Endothelial cell (in vitro differentiated cells): Measurements from ENCODE around the gene MID1. TPM values are rescaled to one million over a fixed set of nuclear protein-coding genes. Genes with fewer than 3 reads are reported as not detected.
A peak's percentile ranks its signal among the peaks of the same experiment; 100 is the strongest.

Experiments
- DNase-seq: peaks from one replicate; pipeline ENCODE4 v3.0.0; 2021; ENCODE audit warnings: low spot score
- H3K27ac Mint-ChIP-seq: one replicate; pipeline ENCODE4 v1.8.0; 2021; ENCODE audit warnings: mixed read lengths, inconsistent platforms; ENCODE audit not compliant: unreplicated experiment
- H3K27me3 Mint-ChIP-seq: one replicate; pipeline ENCODE4 v1.8.0; 2021; ENCODE audit warnings: mild to moderate bottlenecking, moderate library complexity, mixed read lengths, inconsistent platforms; ENCODE audit not compliant: unreplicated experiment
- H3K36me3 Mint-ChIP-seq: one replicate; pipeline ENCODE4 v1.8.0; 2021; ENCODE audit warnings: mild to moderate bottlenecking, low read depth, mixed read lengths, inconsistent platforms; ENCODE audit not compliant: unreplicated experiment
- H3K4me1 Mint-ChIP-seq: one replicate; pipeline ENCODE4 v1.8.0; 2021; ENCODE audit warnings: mild to moderate bottlenecking, mixed read lengths, inconsistent platforms; ENCODE audit not compliant: unreplicated experiment
- H3K4me3 Mint-ChIP-seq: one replicate; pipeline ENCODE4 v1.8.0; 2021; ENCODE audit warnings: mild to moderate bottlenecking, mixed read lengths, inconsistent platforms; ENCODE audit not compliant: unreplicated experiment
- H3K9me3 Mint-ChIP-seq: one replicate; pipeline ENCODE4 v1.8.0; 2021; ENCODE audit warnings: mixed read lengths, inconsistent platforms; ENCODE audit not compliant: unreplicated experiment
- total RNA-seq: library from RNA; stranded (reverse); fragmentation: NEBNext Ultra II Directional; extraction: Animal tissue kit (Norgen Biotek cat#: 25700); gene quantifications from one replicate; pipeline ENCODE4 v1.2.1, GENCODE V29; 2021; ENCODE audit not compliant: unreplicated experiment
- TF ChIP-seq, protein P1 (sequence below): fragments of 200-600 bp; sonication (generic); IDR thresholded peaks from one replicate; pipeline ENCODE4 v1.5.0; 2021; ENCODE audit warnings: antibody characterized with exemption; ENCODE audit not compliant: unreplicated experiment

Gene MID1
- total RNA-seq, 1 donor from 2014 or later, result 61.8 TPM

DNA sequence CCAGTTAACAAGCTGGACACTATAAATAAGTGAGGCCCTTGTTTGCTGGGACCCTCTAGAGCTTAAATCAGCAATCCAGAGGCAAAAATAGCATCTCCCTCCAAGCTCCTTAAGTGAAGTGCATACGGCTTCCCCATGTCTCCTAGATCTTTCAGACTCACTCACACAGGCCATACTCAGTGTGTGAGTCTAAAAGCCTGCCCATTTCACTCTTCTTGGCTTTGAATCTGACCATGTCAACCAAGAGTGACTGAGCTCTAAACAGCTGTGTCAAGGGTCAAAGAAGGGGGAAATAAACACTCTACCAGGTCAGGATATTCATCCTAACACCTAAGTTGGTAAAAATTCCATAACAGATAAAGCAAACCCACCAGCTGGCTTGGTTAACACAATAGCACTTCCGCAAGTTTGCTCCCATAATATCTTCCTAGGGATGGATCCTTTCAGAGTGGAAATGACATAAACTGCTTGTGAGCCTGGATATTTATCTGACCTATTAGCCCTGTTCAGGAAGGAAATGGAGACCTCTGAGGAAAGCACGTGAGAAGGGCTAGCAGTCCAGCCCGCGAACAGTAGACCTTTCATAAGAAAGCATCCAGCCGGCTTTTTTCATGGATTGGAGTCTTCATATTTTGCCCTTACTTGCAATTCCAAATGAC, 65.6 kb downstream of the MID1 start:
- Mint-ChIP-seq H3K4me1 (peaks cover 26% of the 10 kb centered on the region), H3K27me3 (no peaks in the 10 kb centered on the region), H3K27ac (peak overlapping the region; percentile 78), H3K9me3 (no peaks in the 10 kb centered on the region), H3K4me3 (no peak overlapping the region), H3K36me3 (no peaks in the 10 kb centered on the region)
- TF ChIP-seq, protein P1, sequence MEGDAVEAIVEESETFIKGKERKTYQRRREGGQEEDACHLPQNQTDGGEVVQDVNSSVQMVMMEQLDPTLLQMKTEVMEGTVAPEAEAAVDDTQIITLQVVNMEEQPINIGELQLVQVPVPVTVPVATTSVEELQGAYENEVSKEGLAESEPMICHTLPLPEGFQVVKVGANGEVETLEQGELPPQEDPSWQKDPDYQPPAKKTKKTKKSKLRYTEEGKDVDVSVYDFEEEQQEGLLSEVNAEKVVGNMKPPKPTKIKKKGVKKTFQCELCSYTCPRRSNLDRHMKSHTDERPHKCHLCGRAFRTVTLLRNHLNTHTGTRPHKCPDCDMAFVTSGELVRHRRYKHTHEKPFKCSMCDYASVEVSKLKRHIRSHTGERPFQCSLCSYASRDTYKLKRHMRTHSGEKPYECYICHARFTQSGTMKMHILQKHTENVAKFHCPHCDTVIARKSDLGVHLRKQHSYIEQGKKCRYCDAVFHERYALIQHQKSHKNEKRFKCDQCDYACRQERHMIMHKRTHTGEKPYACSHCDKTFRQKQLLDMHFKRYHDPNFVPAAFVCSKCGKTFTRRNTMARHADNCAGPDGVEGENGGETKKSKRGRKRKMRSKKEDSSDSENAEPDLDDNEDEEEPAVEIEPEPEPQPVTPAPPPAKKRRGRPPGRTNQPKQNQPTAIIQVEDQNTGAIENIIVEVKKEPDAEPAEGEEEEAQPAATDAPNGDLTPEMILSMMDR, result no peak
- DNase-seq, result no peak

DNA sequence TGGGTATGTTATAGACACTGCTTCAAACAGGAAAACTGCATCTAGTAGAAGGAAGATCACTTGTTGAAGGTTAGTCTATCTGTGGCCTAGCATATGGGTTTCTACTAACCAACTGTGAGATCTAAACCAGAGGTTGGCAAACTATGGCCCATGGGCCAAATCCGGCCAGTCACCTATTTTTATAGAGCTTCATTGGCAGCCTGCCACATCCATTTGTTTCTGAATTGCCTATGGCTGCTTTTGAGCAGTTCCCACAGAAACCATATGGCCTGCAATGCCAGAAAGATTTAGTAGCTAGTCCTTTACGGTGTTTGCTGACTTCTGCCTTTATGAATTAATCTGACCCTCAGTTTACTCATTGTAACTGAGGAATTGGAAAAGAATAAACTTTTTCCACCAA, 71.1 kb downstream of the MID1 start:
- H3K9me3 Mint-ChIP-seq, result no peaks in the 10 kb centered on the region
- H3K4me3 Mint-ChIP-seq, result no peak overlapping the region
- TF ChIP-seq, protein P1, result no peak
- DNase-seq, result no peak
- peaks cover 2% of the 10 kb centered on the region for H3K27me3 Mint-ChIP-seq
- peaks cover 17% of the 10 kb centered on the region for H3K4me1 Mint-ChIP-seq
- no peaks in the 10 kb centered on the region for H3K36me3 Mint-ChIP-seq
- no peak overlapping the region for H3K27ac Mint-ChIP-seq

DNA sequence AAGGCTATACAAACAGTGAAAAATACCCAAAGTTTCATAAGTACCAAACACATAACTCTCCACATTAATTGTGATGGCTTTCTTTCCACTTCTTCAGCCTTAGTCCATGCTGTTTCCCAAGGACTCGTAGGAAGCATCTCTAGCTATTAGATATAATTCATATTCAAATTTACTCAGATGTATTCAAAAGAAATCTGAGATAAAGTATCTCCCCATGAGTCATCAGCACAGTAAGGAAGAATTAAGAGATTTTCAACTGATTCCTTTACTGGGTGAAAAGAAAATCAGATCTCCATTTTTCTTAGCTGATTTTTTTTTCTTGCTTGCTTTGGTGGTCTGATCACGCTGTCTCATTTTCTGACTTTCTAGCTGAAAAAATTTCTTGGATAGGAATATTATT, 71.7 kb downstream of the MID1 start:
- TF ChIP-seq, protein P1, result no peak
- no peak for DNase-seq
- no peaks in the 10 kb centered on the region for H3K36me3 Mint-ChIP-seq
- peaks cover 14% of the 10 kb centered on the region for H3K4me1 Mint-ChIP-seq
- H3K4me3 Mint-ChIP-seq, result no peak overlapping the region
- H3K27ac Mint-ChIP-seq, result no peak overlapping the region
- H3K9me3 Mint-ChIP-seq, result no peaks in the 10 kb centered on the region
- H3K27me3 Mint-ChIP-seq, result peaks cover 2% of the 10 kb centered on the region

DNA sequence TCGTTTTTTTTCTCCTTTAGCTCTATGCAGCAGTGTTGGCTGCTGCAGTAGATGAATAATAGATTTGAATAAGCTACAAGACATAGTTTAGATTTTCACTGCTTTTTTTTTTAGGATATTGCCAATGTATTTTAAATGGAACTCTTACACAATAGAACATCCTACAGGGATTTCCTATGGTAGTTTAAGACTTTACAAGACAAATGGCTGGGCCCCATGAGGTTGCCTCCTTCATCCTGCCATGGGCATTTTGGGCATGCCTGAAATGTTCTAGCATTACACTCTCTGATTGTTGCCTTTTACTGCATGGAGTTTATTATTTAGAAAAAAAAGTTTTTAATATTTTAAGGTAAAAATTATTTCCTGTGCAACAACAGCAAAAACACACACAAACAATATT, 74.5 kb downstream of the MID1 start:
- TF ChIP-seq, protein P1, result no peak
- peaks cover 2% of the 10 kb centered on the region for H3K27me3 Mint-ChIP-seq
- peaks cover 14% of the 10 kb centered on the region for H3K4me1 Mint-ChIP-seq
- H3K27ac Mint-ChIP-seq, result no peak overlapping the region
- no peak overlapping the region for H3K4me3 Mint-ChIP-seq
- H3K36me3 Mint-ChIP-seq, result no peaks in the 10 kb centered on the region
- no peaks in the 10 kb centered on the region for H3K9me3 Mint-ChIP-seq
- no peak for DNase-seq

DNA sequence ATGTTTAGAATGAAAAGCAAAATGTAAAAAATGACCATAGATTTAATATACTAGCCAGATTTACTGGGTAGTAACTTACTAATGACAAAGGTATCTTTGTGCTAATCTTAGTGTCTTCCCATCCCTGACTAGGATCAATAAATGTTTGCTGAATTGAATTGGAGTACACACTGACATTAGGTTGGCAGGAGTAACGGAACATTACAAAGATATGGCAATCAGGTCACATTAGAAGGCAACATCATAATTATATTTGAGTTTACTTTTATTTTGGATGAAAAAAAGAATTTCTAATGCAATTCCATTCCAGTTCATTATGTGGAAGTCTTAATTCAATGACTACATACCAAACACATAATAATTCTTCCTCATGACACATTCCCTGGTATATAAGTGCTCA, 77.8 kb downstream of the MID1 start:
- Mint-ChIP-seq H3K36me3 (no peaks in the 10 kb centered on the region), H3K4me1 (peaks cover 14% of the 10 kb centered on the region), H3K4me3 (no peak overlapping the region), H3K27me3 (peaks cover 2% of the 10 kb centered on the region), H3K27ac (no peak overlapping the region), H3K9me3 (no peaks in the 10 kb centered on the region)
- no peak for DNase-seq
- TF ChIP-seq, protein P1, result no peak
